ENCODE data around the gene FLNB. TPM values are rescaled to one million over a fixed set of nuclear protein-coding genes. Genes with fewer than 3 reads are reported as not detected.

FLNB gene
- total RNA-seq, 1 donor from 2014 or later: 33.7 TPM

- intact Hi-C loops (cut with micrococcal nuclease): no loop called here
- peak; percentile 57 for ATAC-seq
- no peak for DNase-seq
These were observed 17.8 kb downstream of the FLNB start for GRCh38 chr3:58025837-58026569.

- no peak for ATAC-seq
- intact Hi-C loops (cut with micrococcal nuclease): no loop called here
These were observed 18.4 kb downstream of the FLNB start for GRCh38 chr3:58026598-58026997.

GRCh38 chr3:58027704-58028317 lies 19.6 kb downstream of the FLNB start:
- DNase-seq (no peak), ATAC-seq (no peak)
- intact Hi-C loops (cut with micrococcal nuclease): no loop called here

More at GRCh38 chr3:58026598-58026997, 18.4 kb downstream of the FLNB start:
- DNase-seq: no peak

- ATAC-seq: no peak
- DNase-seq: no peak
- intact Hi-C loops (cut with micrococcal nuclease): no loop called here
These were observed 20.7 kb downstream of the FLNB start for GRCh38 chr3:58028902-58029301.

GRCh38 chr3:58029842-58030584 lies 21.8 kb downstream of the FLNB start:
- intact Hi-C loops (cut with micrococcal nuclease): no loop called here
- no peak for ATAC-seq

GRCh38 chr3:58032186-58032585 lies 24.0 kb downstream of the FLNB start:
- ATAC-seq (no peak), DNase-seq (no peak)
- intact Hi-C loops (cut with micrococcal nuclease): no loop called here

More at GRCh38 chr3:58029842-58030584, 21.8 kb downstream of the FLNB start:
- DNase-seq: no peak

- no peak for ATAC-seq
- no peak for DNase-seq
- intact Hi-C loops (cut with micrococcal nuclease): no loop called here
These were observed 26.7 kb downstream of the FLNB start for GRCh38 chr3:58034738-58035523.

- intact Hi-C loops (cut with micrococcal nuclease): no loop called here
- DNase-seq (no peak), ATAC-seq (peak; percentile 25)
These were observed 27.5 kb downstream of the FLNB start for GRCh38 chr3:58035524-58036255.

- intact Hi-C loops (cut with micrococcal nuclease): no loop called here
- ATAC-seq: no peak
These were observed 28.2 kb downstream of the FLNB start for GRCh38 chr3:58036293-58037032.

GRCh38 chr3:58037141-58037910 lies 29.1 kb downstream of the FLNB start:
- ATAC-seq: no peak
- DNase-seq: no peak
- intact Hi-C loops (cut with micrococcal nuclease): no loop called here

More at GRCh38 chr3:58036293-58037032, 28.2 kb downstream of the FLNB start:
- DNase-seq: no peak

- no peak for ATAC-seq
- no peak for DNase-seq
- intact Hi-C loops (cut with micrococcal nuclease): no loop called here
These were observed 30.6 kb downstream of the FLNB start for GRCh38 chr3:58038675-58039292.

GRCh38 chr3:58039601-58040000 lies 31.4 kb downstream of the FLNB start:
- intact Hi-C loops (cut with micrococcal nuclease): no loop called here
- no peak for DNase-seq
- ATAC-seq: no peak

- ATAC-seq: no peak
These were observed 33.1 kb downstream of the FLNB start for GRCh38 chr3:58041182-58041825.

GRCh38 chr3:58041826-58042324 lies 33.7 kb downstream of the FLNB start:
- DNase-seq (no peak), ATAC-seq (no peak)
- intact Hi-C loops (cut with micrococcal nuclease): no loop called here

More at GRCh38 chr3:58041182-58041825, 33.1 kb downstream of the FLNB start:
- no peak for DNase-seq
- intact Hi-C loops (cut with micrococcal nuclease): no loop called here

GRCh38 chr3:58042947-58043707 lies 34.9 kb downstream of the FLNB start:
- ATAC-seq (no peak), DNase-seq (no peak)
- intact Hi-C loops (cut with micrococcal nuclease): no loop called here

- DNase-seq (no peak), ATAC-seq (no peak)
- intact Hi-C loops (cut with micrococcal nuclease): no loop called here
These were observed 35.7 kb downstream of the FLNB start for GRCh38 chr3:58043933-58044332.

All from left ventricle myocardium superior (tissue), 1 donor.